HG03097 (cell line): ENCODE results near the gene PARP16.

ENCODE experiments used
- ATAC-seq: cut with Tn5 transposase; IDR thresholded peaks from one replicate; pipeline ENCODE4 v1.9.1; 2021; ENCODE audit not compliant: unreplicated experiment, low FRiP score

The PARP16 gene

GRCh38 chr15:65286704-65287519 lies at the start of gene PARP16:
Gene PARP16, minus strand, starts transcription at chr15:65286883. Its CDS starts 457 bp downstream, at chr15:65286426.
- peak; percentile 89 for ATAC-seq

DNA sequence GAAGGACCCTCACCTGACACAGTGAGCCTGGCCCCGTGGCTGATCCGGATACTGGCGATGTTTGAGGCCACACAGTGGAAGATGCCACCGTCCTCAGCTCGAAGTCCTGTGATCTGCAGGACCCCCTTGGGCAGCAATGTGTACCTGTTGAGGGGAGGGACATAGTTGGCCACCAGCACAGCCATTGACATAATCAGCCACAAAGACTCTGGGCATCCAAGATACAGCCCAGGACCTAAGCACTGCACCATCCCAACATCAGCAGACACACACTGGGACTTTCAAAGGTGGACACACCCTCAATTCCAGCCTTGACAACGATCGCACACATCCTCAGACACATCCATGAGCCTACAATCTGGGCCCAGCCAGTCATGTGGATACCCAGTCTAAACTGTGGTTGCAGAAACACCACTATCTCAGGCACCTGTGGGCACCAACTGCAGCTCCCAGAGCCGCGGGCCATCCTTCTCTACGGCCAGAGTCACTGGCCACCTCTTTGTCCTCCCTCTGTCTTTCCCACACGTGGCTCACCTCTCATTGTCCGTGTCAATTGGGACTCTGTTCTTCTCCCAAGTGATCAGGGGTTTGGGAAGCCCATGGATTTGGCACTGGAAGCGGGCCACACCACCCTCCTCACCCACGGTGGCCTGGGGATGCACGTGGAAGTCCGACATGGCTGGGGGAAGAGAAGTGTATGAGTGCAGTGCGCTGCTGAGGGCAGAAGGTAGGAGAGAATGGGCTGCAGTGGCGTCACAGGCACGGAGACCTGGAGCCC lies 48.8 kb upstream of the PARP16 start:
- ATAC-seq, result no peak

DNA sequence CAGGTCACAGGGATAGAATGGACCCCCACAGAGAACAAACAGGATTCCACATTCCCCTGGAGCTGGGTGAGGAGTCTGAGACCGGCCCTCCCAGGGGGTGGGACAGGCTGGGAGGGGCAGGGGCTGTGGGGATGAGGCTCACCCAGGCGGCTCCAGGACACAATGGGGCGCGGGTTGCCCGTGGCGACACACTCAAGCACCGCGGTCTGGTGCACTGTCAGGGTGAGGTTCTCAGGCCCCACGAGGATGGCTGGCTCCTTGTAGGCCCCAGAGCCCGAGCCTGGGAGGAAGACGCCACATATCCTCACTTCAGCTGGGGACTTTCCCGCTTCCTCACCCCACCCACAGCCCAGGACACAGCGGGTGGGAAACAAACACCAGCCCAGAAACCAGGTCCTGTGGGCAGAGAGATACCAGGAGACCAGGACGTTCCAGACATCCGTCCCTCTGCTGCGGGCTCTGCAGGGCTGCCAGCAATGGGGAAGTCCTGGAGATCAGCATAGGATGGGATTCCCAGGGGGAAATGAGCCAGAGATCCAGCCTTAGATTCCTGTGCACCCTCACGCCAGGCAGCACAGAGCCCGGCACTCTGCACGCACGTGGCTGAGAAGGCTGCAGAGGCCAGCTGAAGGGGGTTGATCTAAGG lies 48.0 kb upstream of the PARP16 start:
- no peak for ATAC-seq

DNA sequence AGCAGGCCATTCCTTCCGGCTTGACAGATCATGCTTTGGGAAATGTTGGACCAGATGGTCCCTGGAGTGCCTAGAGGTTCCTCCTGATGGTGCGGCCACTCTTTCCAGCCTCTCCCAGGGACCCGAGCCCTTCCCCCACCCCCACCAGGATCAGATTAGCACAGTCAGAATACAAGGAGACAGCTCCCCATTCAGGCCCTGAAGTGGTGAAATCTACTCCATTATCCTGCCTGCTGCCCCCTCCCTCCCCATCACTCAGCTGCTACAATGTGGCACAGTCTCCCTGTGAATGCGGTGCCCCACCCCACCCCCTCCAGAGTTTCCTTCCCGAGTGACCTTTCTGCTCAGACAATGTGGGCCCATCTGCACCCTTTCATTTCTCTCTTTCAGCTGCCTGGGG lies 47.2 kb upstream of the PARP16 start:
- ATAC-seq, result no peak

DNA sequence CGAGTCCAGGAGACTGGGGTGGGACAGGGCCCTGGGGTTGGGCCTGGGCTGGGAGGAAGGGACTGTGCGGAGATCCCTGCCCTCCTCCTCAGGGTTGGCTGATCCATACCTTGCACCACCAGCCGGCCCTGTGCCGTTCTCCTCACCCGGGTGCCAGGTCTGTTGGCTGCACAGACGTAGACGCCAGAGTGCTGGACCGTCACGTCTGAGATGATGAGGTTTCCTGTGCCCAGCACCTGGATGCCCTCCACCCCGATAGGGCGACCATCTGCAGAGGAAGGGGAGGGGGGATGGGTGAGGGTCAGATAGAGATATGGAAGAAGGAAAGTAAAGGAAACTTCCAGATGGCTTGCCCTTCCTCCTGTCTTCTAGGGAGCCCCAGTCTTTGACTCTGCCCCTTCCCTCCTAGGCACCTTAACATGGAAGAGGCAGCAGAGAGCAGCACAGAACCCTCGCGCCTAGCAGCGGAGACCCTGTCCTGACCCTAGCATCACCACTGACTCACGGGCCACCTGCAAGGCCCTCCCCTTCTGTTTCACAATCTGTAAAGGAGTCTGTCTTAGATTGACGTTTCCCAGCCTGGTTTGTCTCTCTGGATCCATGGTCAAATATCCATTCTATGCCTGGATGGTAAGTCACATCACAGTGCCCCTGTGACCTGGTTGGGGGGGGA lies 46.6 kb upstream of the PARP16 start:
- ATAC-seq, result no peak

- ATAC-seq, result no peak
Observed at GRCh38 chr15:65332391-65333147, 45.9 kb upstream of the PARP16 start.

DNA sequence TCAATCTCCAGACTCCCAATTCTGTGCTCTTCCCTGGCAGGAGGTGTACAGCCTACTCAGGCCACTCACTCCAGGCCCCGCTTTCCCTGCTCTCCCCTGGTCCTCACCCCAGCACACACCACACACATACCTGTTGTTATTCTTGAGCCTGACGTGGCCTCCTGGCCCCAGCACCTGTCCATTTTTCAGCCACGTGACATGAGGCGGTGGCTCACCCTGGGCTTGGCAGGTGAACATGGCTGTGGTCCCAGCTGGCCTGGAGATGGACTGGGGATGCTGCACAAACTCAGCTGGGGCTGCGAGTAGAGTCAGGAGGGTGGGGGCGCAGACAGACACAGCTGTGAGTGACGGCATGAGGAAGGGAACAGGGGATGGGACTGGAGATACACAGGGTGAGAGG lies 45.1 kb upstream of the PARP16 start:
- ATAC-seq, result no peak

- ATAC-seq, result no peak
Observed at GRCh38 chr15:65330934-65331645, 44.4 kb upstream of the PARP16 start.

GRCh38 chr15:65329984-65330735 lies 43.5 kb upstream of the PARP16 start:
- no peak for ATAC-seq

GRCh38 chr15:65329288-65329983 lies 42.8 kb upstream of the PARP16 start:
- no peak for ATAC-seq

DNA sequence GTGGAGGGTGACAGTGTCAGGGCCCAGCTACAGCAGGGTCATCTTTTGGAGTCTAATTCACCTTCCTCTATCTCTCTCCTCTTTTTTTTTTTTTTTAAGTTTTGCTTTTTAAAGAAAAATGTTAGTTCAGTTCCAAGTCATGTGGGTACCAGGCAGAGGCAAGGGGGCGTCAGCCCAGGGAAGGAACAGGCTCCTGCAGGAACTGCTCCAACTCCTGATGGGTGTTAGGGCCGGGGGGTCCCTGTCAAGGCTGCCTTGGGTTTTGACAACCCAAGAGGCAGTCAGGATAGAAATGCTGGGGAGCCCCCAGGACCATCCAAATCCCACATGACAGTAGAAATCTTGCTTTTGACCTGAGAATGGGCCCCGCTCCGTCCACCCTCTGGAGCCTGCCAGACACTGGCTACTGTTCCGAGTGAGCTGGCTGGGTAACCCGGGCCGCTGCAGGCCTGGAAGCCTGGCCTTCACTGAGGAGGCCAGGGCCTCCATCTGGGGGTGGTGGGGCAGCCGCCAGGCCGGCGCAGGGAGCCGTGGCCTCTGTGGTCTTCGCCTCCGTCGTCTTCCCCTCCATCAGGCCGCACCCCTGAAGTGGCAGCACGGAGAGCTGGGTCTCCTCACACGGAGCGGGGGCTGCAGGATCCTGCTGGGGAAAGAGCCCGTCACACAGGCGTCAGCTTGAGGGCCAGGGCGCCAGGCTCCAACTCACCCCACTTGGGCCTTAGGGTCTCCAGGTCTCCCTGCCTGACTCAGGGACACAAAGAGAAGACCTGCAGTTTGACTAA lies 42.0 kb upstream of the PARP16 start:
- no peak for ATAC-seq

GRCh38 chr15:65327651-65328393 lies 41.1 kb upstream of the PARP16 start:
- ATAC-seq, result no peak

DNA sequence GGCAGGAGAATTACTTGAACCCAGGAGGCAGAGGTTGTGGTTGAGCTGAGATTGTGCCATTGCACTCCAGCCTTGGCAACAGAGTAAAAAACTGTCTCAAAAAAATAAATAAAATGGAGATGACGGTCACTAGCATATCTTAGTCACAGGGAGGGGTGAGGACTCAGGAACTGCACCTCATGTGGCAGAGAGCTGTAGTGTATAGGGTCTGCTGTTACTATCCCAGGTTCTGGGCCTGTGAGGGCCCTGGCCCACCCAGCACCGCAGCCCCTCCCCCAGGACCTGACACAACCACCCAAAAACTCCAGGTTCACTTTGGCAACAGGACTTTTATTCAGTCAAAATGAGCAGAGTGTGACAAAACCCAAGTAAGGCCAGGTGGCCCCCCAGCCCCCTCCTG lies 40.1 kb upstream of the PARP16 start:
- ATAC-seq, result no peak

GRCh38 chr15:65326117-65326526 lies 39.4 kb upstream of the PARP16 start:
- no peak for ATAC-seq

- ATAC-seq, result no peak
Observed at GRCh38 chr15:65323071-65323511, 36.4 kb upstream of the PARP16 start.

- no peak for ATAC-seq
Observed at GRCh38 chr15:65318870-65319356, 32.2 kb upstream of the PARP16 start.
